ENCODE data around the gene F8A2.
"Not testable (repeated sequence)": the region's sequence is repeated elsewhere in the genome, so short reads cannot be mapped to it uniquely, and the experiment has no call there.

DNA sequence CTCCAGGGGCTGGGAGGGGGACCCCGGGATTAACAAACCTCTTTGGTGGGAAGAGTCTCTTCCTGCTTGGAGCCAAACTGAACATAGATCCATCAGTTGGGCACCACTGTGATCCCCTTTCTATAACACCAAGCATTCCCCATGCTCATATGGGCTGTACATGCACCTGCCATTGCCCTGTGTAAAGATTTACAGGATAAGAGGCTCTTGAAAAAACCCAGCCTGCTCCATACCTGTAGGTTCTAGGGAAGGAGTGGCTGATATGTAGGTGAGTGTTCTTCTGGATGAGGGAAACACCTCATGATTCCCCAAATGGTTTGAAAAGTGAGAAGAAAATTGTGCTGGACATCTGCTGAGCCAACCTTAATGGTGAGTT lies 46.6 kb upstream of the F8A2 start:
- not testable (repeated sequence) for TF ChIP-seq CTCF (IDR thresholded peaks at IDR 0.05 in 4 of 5, conservative IDR thresholded peaks at IDR 0.05 in 1 of 5); POLR2A (IDR thresholded peaks at IDR 0.05)
